Liver (tissue), 9 donors: ENCODE results near the gene CLN3. TPM values are rescaled to one million over a fixed set of nuclear protein-coding genes. Genes with fewer than 3 reads are reported as not detected.

Experiments used
- DNase-seq: peaks from one replicate; pipeline ENCODE4 v3.0.0-alpha.2; 2017; ENCODE audit warnings: low spot score
- H3K27ac ChIP-seq, 2 donors: one replicate each; pipeline ENCODE4 v1.7.0; 2013; ENCODE audit warnings: inconsistent platforms in 2 of 2, low read length in 2 of 2, control low read depth in 1 of 2, low read depth in 1 of 2, mild to moderate bottlenecking in 1 of 2
- H3K27me3 ChIP-seq, 4 donors: one replicate each; pipeline versions ENCODE4 v1.6.1 to v1.7.0; 2013; ENCODE audit warnings: low read length in 3 of 4, inconsistent platforms in 1 of 4, mild to moderate bottlenecking in 1 of 4, moderate library complexity in 1 of 4; ENCODE audit not compliant: control insufficient read depth in 4 of 4, insufficient read depth in 4 of 4
- H3K36me3 ChIP-seq, 4 donors: one replicate each; pipeline versions ENCODE4 v1.6.1 to v1.7.0; 2013; ENCODE audit warnings: low read length in 3 of 4, mild to moderate bottlenecking in 3 of 4, low read depth in 1 of 4, moderate library complexity in 1 of 4; ENCODE audit not compliant: control insufficient read depth in 4 of 4, insufficient read depth in 3 of 4
- H3K4me1 ChIP-seq, 4 donors: one replicate each; pipeline versions ENCODE4 v1.6.1 to v1.7.0; 2013; ENCODE audit warnings: low read length in 3 of 4, mild to moderate bottlenecking in 3 of 4, moderate library complexity in 1 of 4; ENCODE audit not compliant: control insufficient read depth in 4 of 4, insufficient read depth in 4 of 4
- H3K4me3 ChIP-seq, 3 donors: one replicate each; pipeline versions ENCODE4 v1.6.1 to v1.7.0; 2013; ENCODE audit warnings: low read length in 3 of 3, control low read depth in 1 of 3, low read depth in 1 of 3, mild to moderate bottlenecking in 1 of 3
- H3K9ac ChIP-seq, 2 donors: one replicate each; pipeline ENCODE4 v1.7.0; 2013; ENCODE audit warnings: low read length in 2 of 2, mild to moderate bottlenecking in 2 of 2, moderate library complexity in 2 of 2, control low read depth in 1 of 2, low read depth in 1 of 2
- H3K9me3 ChIP-seq, 4 donors: one replicate each; pipeline versions ENCODE4 v1.6.1 to v1.7.0; 2013; ENCODE audit warnings: low read length in 3 of 4; ENCODE audit not compliant: control insufficient read depth in 4 of 4
- EGR1 ChIP-seq, 2 donors: IDR thresholded peaks; 2 replicates each; pipeline ENCODE4 v1.6.1; 2016 to 2018; ENCODE audit warnings: antibody characterized with exemption in 2 of 2, low read depth in 2 of 2
- FOXA1 ChIP-seq: IDR thresholded peaks from 2 replicates; pipeline ENCODE4 v1.6.1; 2016; ENCODE audit warnings: antibody characterized with exemption
- FOXA2 ChIP-seq: IDR thresholded peaks from 2 replicates; pipeline ENCODE4 v1.6.1; 2016; ENCODE audit warnings: antibody characterized with exemption
- HNF4A ChIP-seq, 2 donors: conservative IDR thresholded peaks; 2 replicates each; pipeline ENCODE4 v1.6.1; 2016; ENCODE audit warnings: antibody characterized with exemption in 2 of 2, mild to moderate bottlenecking in 2 of 2
- HNF4G ChIP-seq: IDR thresholded peaks from 2 replicates; pipeline ENCODE4 v1.6.1; 2016; ENCODE audit warnings: antibody characterized with exemption
- JUND ChIP-seq, 2 donors: IDR thresholded peaks; 2 replicates each; pipeline ENCODE4 v1.6.1; 2016; ENCODE audit warnings: antibody characterized with exemption in 2 of 2
- NR2F2 ChIP-seq: IDR thresholded peaks from 2 replicates; pipeline ENCODE4 v1.6.1; 2016; ENCODE audit warnings: antibody characterized with exemption
- RAD21 ChIP-seq, 2 donors: IDR thresholded peaks; 2 replicates each; pipeline ENCODE4 v1.6.1; 2016; ENCODE audit warnings: antibody characterized with exemption in 2 of 2, mild to moderate bottlenecking in 2 of 2
- RXRA ChIP-seq, 2 donors: IDR thresholded peaks; 2 replicates each; pipeline ENCODE4 v1.6.1; 2017 to 2018; ENCODE audit warnings: antibody characterized with exemption in 2 of 2, mild to moderate bottlenecking in 1 of 2
- SP1 ChIP-seq: IDR thresholded peaks from 2 replicates; pipeline ENCODE4 v1.6.1; 2018; ENCODE audit warnings: antibody characterized with exemption, mild to moderate bottlenecking
- TAF1 ChIP-seq: conservative IDR thresholded peaks from 2 replicates; pipeline ENCODE4 v1.6.1; 2016; ENCODE audit warnings: antibody characterized with exemption, mild to moderate bottlenecking
- YY1 ChIP-seq: IDR thresholded peaks from 2 replicates; pipeline ENCODE4 v1.6.1; 2016; ENCODE audit warnings: antibody characterized with exemption, mild to moderate bottlenecking
- WGBS: extraction: QIAGEN DNeasy Blood & Tissue Kit; methylation state at CpG from one replicate; pipeline ENCODE4 v1.1.7; 2013; 5-methylcytosine and 5-hydroxymethylcytosine counted together
- polyA plus RNA-seq, 2 donors: library from polyadenylated mRNA; stranded (reverse) in 1 of 2; unstranded in 1 of 2; fragments of 200-250 nt in 1 of 2; fragments of >200 nt in 1 of 2; fragmentation: Nextera tagmentation in 1 of 2; extraction: Ambion mirVana in 1 of 2; gene quantifications; one replicate each; pipeline versions ENCODE4 v1.2.1 to v1.2.3, GENCODE V29; 2013 to 2015
- total RNA-seq, 2 donors: library from RNA; depleted of rRNA; stranded (reverse); fragments of >200 nt; gene quantifications; one replicate each; pipeline ENCODE4 v1.2.3, GENCODE V29; 2014
- TF ChIP-seq, protein P1 (sequence below): IDR thresholded peaks from 2 replicates; pipeline ENCODE4 v1.6.1; 2016; ENCODE audit warnings: antibody characterized with exemption
- TF ChIP-seq, protein P2 (sequence below): IDR thresholded peaks from 2 replicates; pipeline ENCODE4 v1.6.1; 2016; ENCODE audit warnings: antibody characterized with exemption
- TF ChIP-seq, protein P3 (sequence below): fragments of 150-350 bp; IDR thresholded peaks from 2 replicates; pipeline ENCODE4 v1.5.1; 2017; ENCODE audit warnings: improper control_type of control experiment, low read depth, low read length; ENCODE audit not compliant: missing input control
- TF ChIP-seq, protein P4 (sequence below): IDR thresholded peaks from 2 replicates; pipeline ENCODE4 v1.6.1; 2016; ENCODE audit warnings: antibody characterized with exemption, mild to moderate bottlenecking
- TF ChIP-seq, protein P5 (sequence below): IDR thresholded peaks from 2 replicates; pipeline ENCODE4 v1.6.1; 2016; ENCODE audit warnings: antibody characterized with exemption
- donor health status: healthy.
- donor health status: healthy.
- donor health status: healthy.
- donor health status: healthy.
- donor health status: healthy.

Gene CLN3
- total and polyA plus RNA-seq, 4 donors = 16.1 to 23.6 (median 19.3) TPM

DNA sequence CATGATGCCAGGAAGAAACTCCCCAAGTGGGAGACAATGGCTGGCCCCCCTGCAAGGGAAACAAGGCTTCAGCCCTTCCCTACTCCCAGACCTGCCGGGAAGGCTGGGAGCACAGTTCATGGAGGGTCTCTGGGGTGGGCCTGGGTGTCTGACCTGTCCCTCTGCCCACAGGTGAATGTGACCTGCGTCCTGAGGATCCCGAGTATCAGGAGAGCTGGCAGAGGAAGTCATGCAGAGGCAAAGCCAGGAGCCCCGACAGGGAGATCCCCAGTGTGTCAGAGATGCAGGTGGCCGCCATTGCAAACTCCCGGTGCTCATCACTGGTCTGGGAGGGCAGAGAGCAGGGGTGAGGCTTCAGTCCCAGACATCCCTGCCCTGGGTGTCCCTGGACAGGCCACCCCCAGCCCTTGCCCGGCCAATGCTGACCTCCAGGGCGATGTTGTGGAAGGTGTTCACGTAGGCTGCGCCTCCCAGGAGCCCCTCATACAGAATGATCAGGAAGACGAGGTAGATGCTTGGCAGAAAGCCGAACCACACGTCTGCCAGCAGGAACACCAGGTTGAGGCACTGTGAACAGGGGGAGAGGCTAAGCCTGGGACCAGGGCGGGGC, 14.5 kb downstream of the CLN3 start:
- Histone ChIP-seq H3K9ac (no peak overlapping the region), H3K27ac (no peak overlapping the region), H3K27me3 (no peaks in the 10 kb centered on the region), H3K4me3 (no peak overlapping the region), H3K9me3 (no peaks in the 10 kb centered on the region), H3K36me3 (peaks cover 12 to 49% (median 20%) of the 10 kb centered on the region in 4 donors), H3K4me1 (no peaks in the 10 kb centered on the region)
- DNase-seq = no peak
- WGBS = 96% methylated on average over 14 of the region's 14 CpGs
- TF ChIP-seq, protein P1, sequence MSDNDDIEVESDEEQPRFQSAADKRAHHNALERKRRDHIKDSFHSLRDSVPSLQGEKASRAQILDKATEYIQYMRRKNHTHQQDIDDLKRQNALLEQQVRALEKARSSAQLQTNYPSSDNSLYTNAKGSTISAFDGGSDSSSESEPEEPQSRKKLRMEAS = no peak
- TF ChIP-seq, protein P2, sequence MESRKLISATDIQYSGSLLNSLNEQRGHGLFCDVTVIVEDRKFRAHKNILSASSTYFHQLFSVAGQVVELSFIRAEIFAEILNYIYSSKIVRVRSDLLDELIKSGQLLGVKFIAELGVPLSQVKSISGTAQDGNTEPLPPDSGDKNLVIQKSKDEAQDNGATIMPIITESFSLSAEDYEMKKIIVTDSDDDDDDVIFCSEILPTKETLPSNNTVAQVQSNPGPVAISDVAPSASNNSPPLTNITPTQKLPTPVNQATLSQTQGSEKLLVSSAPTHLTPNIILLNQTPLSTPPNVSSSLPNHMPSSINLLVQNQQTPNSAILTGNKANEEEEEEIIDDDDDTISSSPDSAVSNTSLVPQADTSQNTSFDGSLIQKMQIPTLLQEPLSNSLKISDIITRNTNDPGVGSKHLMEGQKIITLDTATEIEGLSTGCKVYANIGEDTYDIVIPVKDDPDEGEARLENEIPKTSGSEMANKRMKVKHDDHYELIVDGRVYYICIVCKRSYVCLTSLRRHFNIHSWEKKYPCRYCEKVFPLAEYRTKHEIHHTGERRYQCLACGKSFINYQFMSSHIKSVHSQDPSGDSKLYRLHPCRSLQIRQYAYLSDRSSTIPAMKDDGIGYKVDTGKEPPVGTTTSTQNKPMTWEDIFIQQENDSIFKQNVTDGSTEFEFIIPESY = no peak
- TF ChIP-seq HNF4A (conservative IDR thresholded peaks at IDR 0.05) (no peak), HNF4G (no peak), FOXA1 (no peak), TAF1 (no peak), JUND (IDR thresholded peaks at IDR 0.05) (no peak), FOXA2 (no peak), SP1 (no peak), YY1 (no peak), NR2F2 (no peak), EGR1 (IDR thresholded peaks at IDR 0.05; ENCODE audit: low read depth in 2 of 2) (no peak), RAD21 (IDR thresholded peaks at IDR 0.05) (no peak), RXRA (IDR thresholded peaks at IDR 0.05) (no peak)
- TF ChIP-seq, protein P3, sequence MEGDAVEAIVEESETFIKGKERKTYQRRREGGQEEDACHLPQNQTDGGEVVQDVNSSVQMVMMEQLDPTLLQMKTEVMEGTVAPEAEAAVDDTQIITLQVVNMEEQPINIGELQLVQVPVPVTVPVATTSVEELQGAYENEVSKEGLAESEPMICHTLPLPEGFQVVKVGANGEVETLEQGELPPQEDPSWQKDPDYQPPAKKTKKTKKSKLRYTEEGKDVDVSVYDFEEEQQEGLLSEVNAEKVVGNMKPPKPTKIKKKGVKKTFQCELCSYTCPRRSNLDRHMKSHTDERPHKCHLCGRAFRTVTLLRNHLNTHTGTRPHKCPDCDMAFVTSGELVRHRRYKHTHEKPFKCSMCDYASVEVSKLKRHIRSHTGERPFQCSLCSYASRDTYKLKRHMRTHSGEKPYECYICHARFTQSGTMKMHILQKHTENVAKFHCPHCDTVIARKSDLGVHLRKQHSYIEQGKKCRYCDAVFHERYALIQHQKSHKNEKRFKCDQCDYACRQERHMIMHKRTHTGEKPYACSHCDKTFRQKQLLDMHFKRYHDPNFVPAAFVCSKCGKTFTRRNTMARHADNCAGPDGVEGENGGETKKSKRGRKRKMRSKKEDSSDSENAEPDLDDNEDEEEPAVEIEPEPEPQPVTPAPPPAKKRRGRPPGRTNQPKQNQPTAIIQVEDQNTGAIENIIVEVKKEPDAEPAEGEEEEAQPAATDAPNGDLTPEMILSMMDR = no peak
- TF ChIP-seq, protein P4, sequence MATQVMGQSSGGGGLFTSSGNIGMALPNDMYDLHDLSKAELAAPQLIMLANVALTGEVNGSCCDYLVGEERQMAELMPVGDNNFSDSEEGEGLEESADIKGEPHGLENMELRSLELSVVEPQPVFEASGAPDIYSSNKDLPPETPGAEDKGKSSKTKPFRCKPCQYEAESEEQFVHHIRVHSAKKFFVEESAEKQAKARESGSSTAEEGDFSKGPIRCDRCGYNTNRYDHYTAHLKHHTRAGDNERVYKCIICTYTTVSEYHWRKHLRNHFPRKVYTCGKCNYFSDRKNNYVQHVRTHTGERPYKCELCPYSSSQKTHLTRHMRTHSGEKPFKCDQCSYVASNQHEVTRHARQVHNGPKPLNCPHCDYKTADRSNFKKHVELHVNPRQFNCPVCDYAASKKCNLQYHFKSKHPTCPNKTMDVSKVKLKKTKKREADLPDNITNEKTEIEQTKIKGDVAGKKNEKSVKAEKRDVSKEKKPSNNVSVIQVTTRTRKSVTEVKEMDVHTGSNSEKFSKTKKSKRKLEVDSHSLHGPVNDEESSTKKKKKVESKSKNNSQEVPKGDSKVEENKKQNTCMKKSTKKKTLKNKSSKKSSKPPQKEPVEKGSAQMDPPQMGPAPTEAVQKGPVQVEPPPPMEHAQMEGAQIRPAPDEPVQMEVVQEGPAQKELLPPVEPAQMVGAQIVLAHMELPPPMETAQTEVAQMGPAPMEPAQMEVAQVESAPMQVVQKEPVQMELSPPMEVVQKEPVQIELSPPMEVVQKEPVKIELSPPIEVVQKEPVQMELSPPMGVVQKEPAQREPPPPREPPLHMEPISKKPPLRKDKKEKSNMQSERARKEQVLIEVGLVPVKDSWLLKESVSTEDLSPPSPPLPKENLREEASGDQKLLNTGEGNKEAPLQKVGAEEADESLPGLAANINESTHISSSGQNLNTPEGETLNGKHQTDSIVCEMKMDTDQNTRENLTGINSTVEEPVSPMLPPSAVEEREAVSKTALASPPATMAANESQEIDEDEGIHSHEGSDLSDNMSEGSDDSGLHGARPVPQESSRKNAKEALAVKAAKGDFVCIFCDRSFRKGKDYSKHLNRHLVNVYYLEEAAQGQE = no peak
- TF ChIP-seq, protein P5, sequence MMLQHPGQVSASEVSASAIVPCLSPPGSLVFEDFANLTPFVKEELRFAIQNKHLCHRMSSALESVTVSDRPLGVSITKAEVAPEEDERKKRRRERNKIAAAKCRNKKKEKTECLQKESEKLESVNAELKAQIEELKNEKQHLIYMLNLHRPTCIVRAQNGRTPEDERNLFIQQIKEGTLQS = no peak
